A673 (cell line): ENCODE measurements around the gene NOP16. TPM values are rescaled to one million over a fixed set of nuclear protein-coding genes. Genes with fewer than 3 reads are reported as not detected.

Source experiments
- BruUV-seq: library from RNA; stranded (reverse); fragments of 400-500 nt; replicated peaks from 2 replicates; lab custom pipeline; 2021; lab: Mats Ljungman, UMichigan
- CTCF ChIA-PET: fragments of 300-600 bp; sonication (Branson Sonifier 250); formaldehyde crosslinking; loops from one replicate; lab custom pipeline; 2022; ENCODE audit warnings: antibody characterized with exemption; lab: Charles Lee
- POLR2A ChIA-PET: fragments of 300-600 bp; sonication (Branson Sonifier 250); formaldehyde crosslinking; loops from one replicate; lab custom pipeline; 2022; ENCODE audit warnings: antibody characterized with exemption; ENCODE audit not compliant: low non-redundant PET; lab: Charles Lee
- DNase-seq: peaks from one replicate; pipeline ENCODE4 v3.0.0-alpha.2; 2015; ENCODE audit warnings: low spot score
- H3K27ac ChIP-seq: fragments of 200-600 bp; sonication (generic); 2 replicates; pipeline ENCODE4 v1.5.1; 2016; ENCODE audit warnings: mixed run types, low read depth, mild to moderate bottlenecking, mixed read lengths, antibody characterized with exemption, low read length; ENCODE audit not compliant: poor library complexity, severe bottlenecking
- H3K27me3 ChIP-seq: fragments of 200-600 bp; sonication (generic); replicated peaks from 2 replicates; pipeline ENCODE4 v1.6.1; 2017; ENCODE audit warnings: mixed run types, low read depth, mild to moderate bottlenecking, mixed read lengths, antibody characterized with exemption, low read length; ENCODE audit not compliant: insufficient read depth, poor library complexity
- H3K36me3 ChIP-seq: fragments of 200-600 bp; sonication (generic); 2 replicates; pipeline ENCODE4 v1.6.1; 2016; ENCODE audit warnings: mixed run types, mild to moderate bottlenecking, mixed read lengths, antibody characterized with exemption, low read length; ENCODE audit not compliant: insufficient read depth, poor library complexity, severe bottlenecking
- H3K4me1 ChIP-seq: fragments of 200-600 bp; sonication (generic); 2 replicates; pipeline ENCODE4 v1.6.1; 2017; ENCODE audit warnings: mixed run types, mild to moderate bottlenecking, mixed read lengths, antibody characterized with exemption, low read length; ENCODE audit not compliant: insufficient read depth, poor library complexity, severe bottlenecking
- H3K4me3 ChIP-seq: fragments of 200-600 bp; sonication (generic); 2 replicates; pipeline ENCODE4 v1.5.1; 2016; ENCODE audit warnings: low read depth, mixed run types, mild to moderate bottlenecking, mixed read lengths, low read length; ENCODE audit not compliant: poor library complexity, severe bottlenecking
- H3K9me3 ChIP-seq: fragments of 200-600 bp; sonication (generic); 2 replicates; pipeline ENCODE4 v1.6.1; 2016; ENCODE audit warnings: mixed run types, low read depth, mild to moderate bottlenecking, mixed read lengths, antibody characterized with exemption, low read length; ENCODE audit not compliant: poor library complexity, severe bottlenecking
- EZH2 ChIP-seq: fragments of 200-600 bp; sonication (generic); IDR thresholded peaks from 2 replicates; pipeline ENCODE4 v1.6.1; 2017; ENCODE audit warnings: borderline replicate concordance, low read depth, mild to moderate bottlenecking, mixed read lengths, antibody characterized with exemption, low read length; ENCODE audit not compliant: poor library complexity, severe bottlenecking
- intact Hi-C: fragments of 100-400 bp; cut with micrococcal nuclease; formaldehyde crosslinking; loops from one replicate; pipeline ENCODE4 v1.10.0; 2022; ENCODE audit not compliant: unreplicated experiment
- total RNA-seq: library from RNA; stranded (reverse); gene quantifications from 2 replicates; pipeline ENCODE4 v1.2.3, GENCODE V29; 2021
- TF ChIP-seq, protein P1 (sequence below): fragments of 300-800, 200-600 bp; sonication (generic); conservative IDR thresholded peaks from 2 replicates; pipeline ENCODE4 v1.5.1; 2017; ENCODE audit warnings: low read depth, mild to moderate bottlenecking, antibody characterized with exemption, low read length, moderate library complexity, mixed read lengths

NOP16 gene
- total RNA-seq, 1 experiment from 2014 or later = 66.0 TPM

DNA sequence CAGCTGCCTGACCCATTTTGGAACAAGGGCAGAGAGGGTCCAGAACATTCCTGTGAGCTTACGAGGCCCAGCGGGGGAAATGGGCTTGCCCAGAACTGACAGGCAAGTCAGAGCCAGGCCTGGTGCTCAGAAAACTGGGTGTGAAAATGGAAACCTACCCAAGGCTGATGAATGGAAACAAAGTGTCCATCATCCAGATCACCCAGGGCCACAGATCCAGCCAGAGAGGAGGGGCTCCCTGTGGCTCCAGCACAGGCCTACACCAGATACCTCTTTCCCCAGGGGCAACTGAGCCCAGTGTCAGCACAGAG, 24.8 kb upstream of the NOP16 start:
- TF ChIP-seq EZH2 = no peak
- TF ChIP-seq, protein P1, sequence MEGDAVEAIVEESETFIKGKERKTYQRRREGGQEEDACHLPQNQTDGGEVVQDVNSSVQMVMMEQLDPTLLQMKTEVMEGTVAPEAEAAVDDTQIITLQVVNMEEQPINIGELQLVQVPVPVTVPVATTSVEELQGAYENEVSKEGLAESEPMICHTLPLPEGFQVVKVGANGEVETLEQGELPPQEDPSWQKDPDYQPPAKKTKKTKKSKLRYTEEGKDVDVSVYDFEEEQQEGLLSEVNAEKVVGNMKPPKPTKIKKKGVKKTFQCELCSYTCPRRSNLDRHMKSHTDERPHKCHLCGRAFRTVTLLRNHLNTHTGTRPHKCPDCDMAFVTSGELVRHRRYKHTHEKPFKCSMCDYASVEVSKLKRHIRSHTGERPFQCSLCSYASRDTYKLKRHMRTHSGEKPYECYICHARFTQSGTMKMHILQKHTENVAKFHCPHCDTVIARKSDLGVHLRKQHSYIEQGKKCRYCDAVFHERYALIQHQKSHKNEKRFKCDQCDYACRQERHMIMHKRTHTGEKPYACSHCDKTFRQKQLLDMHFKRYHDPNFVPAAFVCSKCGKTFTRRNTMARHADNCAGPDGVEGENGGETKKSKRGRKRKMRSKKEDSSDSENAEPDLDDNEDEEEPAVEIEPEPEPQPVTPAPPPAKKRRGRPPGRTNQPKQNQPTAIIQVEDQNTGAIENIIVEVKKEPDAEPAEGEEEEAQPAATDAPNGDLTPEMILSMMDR = no peak
- no peaks in the 10 kb centered on the region for H3K9me3 ChIP-seq
- ChIA-PET POLR2A (no interaction called here), CTCF (no interaction called here)
- peaks cover 6% of the 10 kb centered on the region for H3K4me1 ChIP-seq
- no peaks in the 10 kb centered on the region for H3K36me3 ChIP-seq
- no peak for DNase-seq
- intact Hi-C loops = no loop called here
- no peak overlapping the region for H3K27ac ChIP-seq
- no peaks in the 10 kb centered on the region for H3K27me3 ChIP-seq
- H3K4me3 ChIP-seq = no peak overlapping the region
- no TSS peak for BruUV-seq

DNA sequence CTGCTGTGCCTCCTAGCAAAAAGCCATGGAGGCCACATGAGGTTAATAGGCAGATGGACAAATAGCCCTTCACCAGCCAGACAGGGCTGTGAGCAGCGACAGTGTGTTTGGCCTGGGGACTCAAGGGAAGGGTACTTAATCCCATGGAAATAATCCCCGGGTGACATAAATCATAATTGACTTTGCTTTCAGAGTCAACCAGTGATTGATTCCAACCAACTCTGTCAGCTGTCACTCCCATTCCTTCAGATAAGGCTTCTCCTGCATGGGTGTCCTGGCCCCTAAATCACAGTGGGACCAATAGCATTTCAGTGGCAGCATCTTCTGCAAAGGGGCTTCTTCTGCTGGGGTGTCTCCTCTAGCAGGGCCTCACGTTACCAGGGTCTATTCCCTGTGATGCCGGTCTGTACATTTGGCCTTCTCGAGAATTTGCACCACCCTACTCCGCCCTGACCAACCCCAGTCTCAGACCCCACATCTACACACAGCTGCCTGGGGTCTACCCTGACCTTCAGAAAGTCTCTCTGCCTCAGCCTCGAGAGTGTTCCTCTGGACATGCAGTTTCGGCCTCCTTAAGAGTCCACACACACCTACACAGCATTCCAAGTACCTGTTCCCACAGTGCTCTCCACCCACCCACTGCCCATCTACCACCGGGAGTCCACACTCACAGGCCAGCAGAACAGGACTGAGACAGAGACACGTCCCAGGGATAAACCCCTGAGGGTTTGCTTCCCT, 24.3 kb upstream of the NOP16 start:
- no peaks in the 10 kb centered on the region for H3K9me3 ChIP-seq
- BruUV-seq = no TSS peak
- no peak overlapping the region for H3K27ac ChIP-seq
- no peak for TF ChIP-seq EZH2
- TF ChIP-seq, protein P1 = no peak
- DNase-seq = no peak
- no peak overlapping the region for H3K4me3 ChIP-seq
- H3K4me1 ChIP-seq = peaks cover 6% of the 10 kb centered on the region
- CTCF ChIA-PET = no interaction called here
- intact Hi-C loops = no loop called here
- POLR2A ChIA-PET = no interaction called here
- H3K36me3 ChIP-seq = no peaks in the 10 kb centered on the region
- H3K27me3 ChIP-seq = no peaks in the 10 kb centered on the region

DNA sequence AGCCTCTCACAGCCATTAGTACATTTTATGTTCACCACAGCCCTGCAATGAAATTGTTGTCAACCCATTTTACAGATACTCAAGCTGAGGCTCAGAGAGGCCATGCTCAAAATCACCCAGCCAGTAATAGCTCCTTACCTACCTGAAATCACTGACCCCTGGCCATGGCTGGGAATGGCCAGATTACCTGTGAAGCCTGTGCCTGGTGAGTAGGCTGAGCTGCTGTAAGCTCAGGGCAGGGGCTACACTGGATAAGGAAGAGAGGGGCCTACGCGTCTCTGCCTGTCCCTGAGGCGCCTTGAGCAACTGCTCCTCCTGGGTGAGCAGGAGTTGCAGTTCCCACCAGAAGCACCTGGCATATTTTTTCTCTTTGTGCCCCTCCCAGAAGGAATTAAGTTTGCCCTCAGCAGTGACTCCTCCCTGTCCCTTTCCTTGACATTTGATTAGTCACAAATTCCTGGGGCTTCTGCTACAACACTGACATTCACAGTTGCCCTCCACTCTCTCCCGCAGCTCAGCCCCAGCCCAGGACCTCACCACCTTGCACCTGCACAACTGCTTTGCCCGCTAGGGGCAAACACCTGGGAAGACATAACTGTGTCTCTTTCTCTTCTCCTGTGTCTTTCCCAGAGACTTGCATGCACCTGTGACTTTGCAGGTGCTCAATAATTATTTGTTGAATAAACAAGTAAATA, 22.2 kb upstream of the NOP16 start:
- no peaks in the 10 kb centered on the region for H3K36me3 ChIP-seq
- no peak overlapping the region for H3K4me3 ChIP-seq
- POLR2A ChIA-PET = no interaction called here
- DNase-seq = no peak
- no peaks in the 10 kb centered on the region for H3K27me3 ChIP-seq
- no peak for TF ChIP-seq EZH2
- TF ChIP-seq, protein P1 = no peak
- BruUV-seq = no TSS peak
- no peaks in the 10 kb centered on the region for H3K9me3 ChIP-seq
- intact Hi-C loops = no loop called here
- CTCF ChIA-PET = no interaction called here
- H3K4me1 ChIP-seq = peaks cover 3% of the 10 kb centered on the region
- H3K27ac ChIP-seq = no peak overlapping the region
